ENCODE measurements around the gene DENND2A.
"Not testable (repeated sequence)": the region's sequence is repeated elsewhere in the genome, so short reads cannot be mapped to it uniquely, and the experiment has no call there.

DNA sequence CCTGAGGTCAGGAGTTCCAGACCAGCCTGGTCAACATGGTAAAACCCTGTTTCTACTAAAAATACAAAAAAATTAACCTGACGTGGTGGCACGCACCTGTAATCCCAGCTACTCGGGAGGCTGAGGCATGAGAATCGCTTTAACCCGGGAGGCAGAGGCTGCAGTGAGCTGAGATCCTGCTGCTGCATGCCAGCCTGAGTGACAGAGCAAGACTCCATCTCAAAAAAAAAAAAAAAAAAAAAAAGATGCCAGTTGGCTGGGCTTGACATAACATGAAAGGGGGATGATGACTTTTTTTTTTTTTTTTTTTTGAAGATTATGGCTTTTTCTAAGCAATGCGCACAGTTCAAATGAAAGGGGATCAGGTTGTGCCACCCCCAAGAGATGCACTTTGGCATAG, 133.1 kb downstream of the DENND2A start:
- not testable (repeated sequence) for TF ChIP-seq ZNF274 (IDR thresholded peaks at IDR 0.05; ENCODE audit: low read depth, low read length); SUZ12 (IDR thresholded peaks at IDR 0.05; ENCODE audit: extremely low read depth, insufficient read depth, insufficient read length)
